GM19043 (cell line): Measurements from ENCODE around the gene FUT8.

Experiments
- ATAC-seq: cut with Tn5 transposase; IDR thresholded peaks from one replicate; pipeline ENCODE4 v1.9.1; 2021; ENCODE audit warnings: low read depth; ENCODE audit not compliant: unreplicated experiment

The FUT8 gene

DNA sequence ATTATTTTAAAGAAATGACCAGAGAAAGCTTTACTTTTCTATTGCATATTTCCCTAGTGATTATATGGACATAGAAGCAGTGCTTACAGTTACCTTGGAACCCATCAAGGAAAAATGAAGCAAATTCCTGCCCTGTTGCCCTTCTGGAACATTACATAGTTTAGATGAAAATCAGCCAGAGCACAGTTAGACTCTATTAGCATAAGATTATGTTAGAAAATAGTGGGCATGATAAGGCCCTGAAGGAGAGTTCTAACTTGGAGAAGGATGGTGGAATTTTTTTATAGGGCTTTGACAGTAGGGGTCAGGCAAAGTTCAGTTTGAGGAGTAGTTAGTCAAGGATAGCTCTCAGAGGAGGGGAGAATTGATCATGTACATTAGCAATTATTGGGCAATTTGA, 74.3 kb downstream of the FUT8 start:
- ATAC-seq = no peak

DNA sequence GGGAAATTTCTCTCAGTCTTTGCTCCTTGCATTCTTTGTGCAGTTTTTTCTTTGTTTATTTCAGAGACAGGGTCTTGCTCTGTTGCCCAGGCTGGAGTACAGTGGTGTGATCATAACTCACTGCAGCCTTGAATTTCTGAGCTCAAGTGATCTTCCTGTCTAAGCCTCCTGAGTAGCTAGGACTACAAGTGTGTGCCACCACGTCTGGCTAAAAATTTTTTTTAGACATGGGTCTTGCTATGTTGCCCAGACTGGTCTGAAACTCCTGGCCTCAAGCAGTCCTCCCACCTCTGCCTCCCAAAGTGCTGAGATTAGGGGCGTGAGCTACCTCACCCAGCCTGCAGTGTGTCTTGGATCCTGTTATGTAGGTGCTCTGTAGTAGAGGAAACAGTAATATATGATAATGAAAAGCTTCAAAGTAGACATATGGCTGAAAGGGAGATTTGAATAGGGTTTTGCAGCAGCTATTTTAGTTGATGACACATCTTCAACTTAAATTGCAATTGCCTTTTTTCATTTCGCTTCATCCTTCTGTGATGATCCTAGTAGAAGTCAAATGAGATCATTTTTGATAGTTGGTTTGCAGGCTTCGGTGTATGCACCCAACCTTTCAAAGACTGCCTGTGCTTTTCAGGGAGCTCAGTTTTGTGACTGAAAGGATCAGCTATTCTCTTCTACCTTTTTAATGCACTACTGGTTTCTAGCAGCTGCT, 75.4 kb downstream of the FUT8 start:
- no peak for ATAC-seq

DNA sequence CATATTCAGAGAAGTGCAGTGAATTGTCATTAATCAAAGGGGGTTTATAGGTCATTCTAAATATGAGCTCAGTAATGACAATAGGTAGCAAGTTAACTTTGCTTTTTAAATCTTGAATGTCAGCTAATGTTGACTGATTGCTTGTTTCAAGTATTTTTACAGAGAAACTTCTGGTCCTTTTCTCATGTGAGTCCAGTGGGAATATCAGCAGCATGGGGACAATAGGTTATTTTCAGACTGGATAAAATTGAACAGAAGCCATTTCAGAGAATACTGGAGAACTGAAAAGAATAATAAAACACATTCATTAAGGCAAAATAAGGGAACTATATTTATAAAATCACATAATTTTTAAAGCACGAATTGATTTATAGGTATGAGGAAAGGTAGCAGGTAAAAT, 78.7 kb downstream of the FUT8 start:
- ATAC-seq = no peak

DNA sequence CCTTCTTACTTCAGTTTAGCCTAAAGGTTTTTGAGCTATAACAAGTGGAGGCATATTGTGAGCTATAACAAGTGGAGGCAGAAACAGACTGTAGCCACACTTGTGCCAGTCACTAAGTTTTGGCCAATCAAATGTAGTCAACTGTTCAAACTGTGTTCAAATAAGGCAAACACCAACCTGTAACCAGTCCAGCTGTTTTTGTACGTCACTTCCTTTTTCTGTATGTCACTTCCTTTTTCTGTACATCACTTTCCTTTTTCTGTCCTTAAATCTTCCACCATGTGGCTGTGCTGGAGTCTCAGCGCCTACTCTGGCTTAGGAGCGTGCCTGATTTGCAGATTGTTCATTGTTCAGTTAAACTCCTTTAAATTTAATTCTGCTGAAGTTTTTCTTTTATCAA, 79.7 kb downstream of the FUT8 start:
- ATAC-seq = no peak

DNA sequence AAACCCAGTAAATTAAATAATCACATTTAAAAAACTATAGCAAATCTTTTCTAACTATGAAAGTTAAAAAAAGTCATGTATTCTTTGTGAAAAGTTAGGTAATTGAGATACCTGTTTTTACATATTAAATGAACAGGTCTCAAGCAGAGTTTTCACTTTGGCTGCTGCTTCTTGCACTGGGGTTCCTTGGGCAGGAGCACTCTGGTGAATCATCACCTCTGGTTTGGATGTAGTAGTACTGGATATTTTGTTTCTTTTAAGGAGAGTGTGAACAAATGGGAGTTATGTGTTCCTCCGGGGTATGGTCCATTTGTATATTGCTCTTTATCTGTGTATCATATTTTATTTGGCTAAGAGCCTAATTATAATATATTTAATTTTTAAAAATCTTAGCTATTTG, 82.7 kb downstream of the FUT8 start:
- no peak for ATAC-seq

DNA sequence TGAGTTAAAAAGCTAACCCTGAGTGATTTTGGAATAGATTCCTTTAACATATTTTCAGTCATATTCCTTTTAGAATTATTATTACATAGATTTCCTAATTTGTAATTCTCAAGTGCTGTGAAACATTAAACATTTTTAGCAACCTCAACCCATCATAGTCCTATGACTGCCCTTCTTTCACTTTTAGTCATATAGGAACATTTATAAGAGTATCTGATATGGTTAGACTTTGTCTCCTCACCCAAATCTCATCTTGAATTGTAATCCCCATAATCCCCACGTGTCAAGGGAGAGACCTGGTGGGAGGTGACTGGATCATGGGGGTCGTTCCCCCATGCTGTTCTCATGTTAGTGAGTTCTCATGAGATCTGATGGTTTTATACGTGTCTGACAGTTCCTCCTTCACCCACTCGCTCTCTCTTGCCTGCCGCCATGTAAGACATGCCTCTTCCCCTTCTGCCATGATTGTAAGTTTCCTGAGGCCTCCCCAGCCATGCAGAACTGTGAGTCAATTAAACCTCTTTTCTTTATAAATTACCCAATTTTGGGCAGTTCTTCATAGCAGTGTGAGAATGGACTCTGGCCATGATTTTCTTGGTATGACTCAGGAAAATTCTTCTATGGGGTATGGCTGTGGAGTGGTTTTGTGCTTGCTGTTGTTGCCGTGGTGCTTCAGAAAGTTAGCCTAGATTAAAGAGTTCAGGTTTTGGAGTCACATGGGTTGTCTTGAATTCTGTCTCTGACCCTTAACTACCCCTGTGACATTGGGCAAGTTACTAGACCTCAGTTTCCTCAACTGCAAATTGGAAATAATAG, 83.9 kb downstream of the FUT8 start:
- no peak for ATAC-seq

DNA sequence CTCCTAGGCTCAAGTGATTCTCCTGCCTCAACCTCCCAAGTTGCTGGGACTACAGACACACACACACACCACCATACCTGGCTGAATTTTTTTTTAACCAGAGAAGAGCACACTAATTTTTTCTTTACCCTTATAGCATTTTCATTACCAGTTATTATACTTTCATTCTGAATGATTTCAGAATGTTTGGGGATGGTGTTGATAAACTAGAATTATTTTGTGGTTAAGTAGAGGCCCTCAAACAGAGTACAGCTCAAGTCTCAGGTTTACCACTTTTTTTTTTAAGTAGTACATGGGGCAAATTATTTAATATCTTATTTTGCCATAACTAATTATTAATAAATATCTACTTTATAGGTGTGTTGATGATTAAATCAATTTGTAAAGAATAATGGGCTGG, 86.6 kb downstream of the FUT8 start:
- no peak for ATAC-seq

DNA sequence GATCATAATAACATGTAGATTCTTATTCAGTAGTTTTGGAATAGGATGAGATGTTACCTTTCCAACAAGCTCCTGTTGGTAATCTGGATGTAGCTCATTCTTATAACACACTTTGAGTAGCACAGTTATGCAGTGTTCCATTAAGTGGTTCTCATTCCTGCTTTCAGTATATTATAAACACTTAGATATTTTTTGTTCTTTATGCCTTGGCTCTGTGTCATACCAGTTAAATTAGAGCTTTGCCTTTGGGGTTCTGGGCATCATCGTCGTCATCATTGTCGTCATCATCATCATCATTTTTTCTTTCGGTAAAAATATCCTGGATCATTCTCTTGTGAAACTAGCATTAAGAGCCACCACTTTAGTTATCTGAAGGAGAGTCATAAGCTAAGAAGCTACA, 87.5 kb downstream of the FUT8 start:
- ATAC-seq = no peak

DNA sequence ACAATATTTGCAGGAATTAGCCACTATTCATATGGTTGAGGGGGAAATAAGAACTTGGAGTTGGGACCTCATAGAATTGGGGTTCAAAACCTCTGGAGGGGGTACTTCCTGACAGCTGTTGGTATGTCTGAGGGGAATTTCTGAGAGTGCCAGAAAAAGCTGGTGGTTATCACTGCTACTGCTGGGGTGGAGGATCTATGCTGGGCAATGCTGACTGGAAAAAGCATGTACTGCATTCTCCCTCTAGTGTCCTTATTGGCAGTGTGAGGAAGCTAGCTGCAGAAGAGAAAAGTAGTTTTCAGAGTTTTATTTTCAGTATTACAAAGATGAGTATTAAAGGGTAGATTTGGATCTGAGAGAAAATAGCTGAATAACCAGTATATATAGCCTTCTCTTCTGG, 88.8 kb downstream of the FUT8 start:
- ATAC-seq = no peak

DNA sequence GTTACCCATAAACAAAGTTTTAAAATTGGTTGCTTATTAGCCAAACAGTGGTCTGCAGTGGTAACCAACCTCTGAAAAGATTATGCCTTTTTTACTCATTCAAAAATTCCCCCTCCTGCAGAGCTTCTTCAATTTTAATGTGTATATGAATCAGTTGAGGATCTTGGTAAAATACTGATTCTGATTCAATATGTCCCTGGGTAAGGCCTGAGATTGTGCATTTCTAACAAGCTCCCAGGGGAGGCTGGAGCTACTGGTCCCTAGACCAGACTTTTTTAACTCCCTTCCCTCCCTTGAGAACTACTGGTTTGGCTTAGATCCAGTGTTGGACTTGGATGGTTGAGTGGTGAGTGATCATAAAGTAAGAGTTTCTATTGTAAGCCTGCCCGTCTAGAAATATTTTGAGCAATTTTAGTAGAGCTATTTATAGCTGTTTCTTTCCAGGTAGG, 90.2 kb downstream of the FUT8 start:
- no peak for ATAC-seq

DNA sequence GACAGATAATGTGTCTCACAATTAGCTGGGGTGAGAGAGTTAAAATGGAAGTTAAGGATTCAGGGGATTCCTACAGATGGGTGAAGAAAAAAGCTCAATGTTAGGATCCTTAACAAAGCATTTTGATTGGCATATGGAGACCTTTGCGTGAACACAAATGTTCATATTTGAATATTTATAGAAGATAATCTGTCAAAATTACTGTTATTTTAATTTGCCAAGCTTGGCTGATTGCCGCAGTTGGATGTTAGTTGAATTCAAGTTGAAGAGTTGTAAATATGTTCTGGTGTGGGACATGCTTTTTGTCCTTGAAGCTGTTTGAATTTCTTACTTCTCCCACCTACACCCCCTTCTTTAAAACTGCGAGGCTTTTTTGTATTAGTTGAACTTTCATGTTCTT, 91.2 kb downstream of the FUT8 start:
- no peak for ATAC-seq

DNA sequence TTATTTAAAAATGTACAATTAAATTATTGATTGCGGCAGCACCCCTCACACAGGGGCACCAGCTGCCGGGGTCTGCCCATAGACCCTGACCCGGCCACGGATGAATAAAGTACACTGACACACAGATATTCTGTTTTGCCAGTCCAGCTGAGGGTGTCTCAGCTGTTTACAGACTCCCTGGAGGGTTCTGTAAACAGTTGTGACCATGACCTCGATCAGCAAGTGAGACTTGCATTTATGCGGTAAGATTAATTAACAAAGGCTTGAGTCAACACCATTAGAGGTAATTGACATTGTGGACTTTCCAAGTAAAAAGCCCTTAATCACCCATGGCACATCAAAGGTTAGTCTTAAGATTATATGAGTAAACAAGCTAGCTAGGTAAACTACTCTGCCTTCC, 94.3 kb downstream of the FUT8 start:
- no peak for ATAC-seq

DNA sequence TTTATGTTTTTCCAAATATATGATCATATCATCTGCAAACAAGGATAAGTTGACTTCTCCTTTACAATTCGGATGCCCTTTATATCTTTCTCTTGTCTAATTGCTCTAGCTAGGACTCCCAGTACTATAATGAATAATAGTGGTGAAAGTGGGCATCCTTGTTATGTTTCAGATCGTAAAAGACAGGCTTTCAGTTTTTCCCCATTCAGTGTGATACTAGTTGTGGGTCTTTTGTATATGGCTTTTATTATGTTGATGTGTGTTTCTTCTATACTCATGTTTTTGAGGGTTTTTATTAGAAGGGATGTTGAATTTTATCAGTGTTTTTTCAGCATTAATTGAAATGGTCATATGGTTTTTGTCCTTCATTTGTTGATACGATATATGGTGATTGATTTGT, 97.3 kb downstream of the FUT8 start:
- ATAC-seq = no peak

DNA sequence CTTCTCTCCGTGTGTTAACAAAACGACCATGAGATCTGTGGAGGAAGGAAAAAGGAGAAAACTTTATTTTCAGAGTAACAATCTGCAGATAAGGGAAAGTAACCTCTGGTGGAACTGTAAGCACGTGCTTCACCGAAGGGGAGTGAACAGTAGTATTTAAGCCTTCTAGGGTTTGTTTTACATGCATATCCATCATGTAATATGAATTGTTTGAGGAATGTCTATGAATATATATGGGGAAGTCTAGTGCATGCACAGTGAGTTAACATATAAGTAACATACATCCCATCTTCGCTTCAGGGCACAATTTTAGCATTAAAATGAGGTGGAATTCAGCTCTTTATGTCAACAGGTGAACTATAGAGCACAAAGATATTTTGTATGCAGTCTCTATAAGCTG, 101.1 kb downstream of the FUT8 start:
- ATAC-seq = no peak

DNA sequence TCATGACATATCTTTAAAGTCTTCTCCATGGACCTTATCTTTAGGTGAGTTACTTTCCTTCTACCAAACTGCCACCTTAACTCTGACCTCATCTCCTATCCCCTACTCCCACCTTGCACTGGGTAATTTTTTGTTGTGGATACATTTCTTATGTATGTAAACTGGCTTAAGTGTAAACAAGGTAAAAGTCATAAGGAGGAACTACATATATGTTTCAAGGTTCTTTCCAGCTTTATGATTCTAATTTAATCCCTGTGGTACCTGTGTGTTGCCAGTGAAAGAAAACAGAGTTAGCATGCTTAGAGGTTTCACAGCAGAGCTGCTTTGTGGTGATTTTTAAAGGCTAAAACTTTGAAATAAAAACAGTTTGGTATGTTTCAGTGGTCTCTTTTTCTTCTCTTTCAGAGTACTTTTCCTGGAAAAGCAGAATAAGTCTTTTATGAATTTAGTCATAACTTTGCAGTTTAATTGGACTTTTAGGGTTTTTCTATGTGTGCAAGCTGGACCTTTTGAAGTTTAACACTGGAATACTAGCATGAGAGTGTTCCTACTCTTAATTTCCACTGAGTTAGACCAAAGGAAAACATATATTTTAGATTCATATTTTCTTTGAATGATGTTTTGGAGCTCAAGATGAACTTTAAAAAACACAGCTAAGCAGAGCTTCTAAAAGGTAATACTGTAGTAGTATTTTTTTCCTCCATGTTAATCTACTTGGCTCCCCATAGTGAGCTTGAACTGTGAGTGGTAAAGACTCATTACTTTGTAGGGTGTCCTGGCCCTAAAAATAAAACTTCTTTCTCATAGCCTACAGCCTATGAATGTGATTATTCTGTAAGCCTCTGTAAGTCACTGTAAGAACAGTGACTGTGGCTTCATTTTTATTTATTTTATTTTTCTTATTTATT, 105.4 kb downstream of the FUT8 start:
- no peak for ATAC-seq

DNA sequence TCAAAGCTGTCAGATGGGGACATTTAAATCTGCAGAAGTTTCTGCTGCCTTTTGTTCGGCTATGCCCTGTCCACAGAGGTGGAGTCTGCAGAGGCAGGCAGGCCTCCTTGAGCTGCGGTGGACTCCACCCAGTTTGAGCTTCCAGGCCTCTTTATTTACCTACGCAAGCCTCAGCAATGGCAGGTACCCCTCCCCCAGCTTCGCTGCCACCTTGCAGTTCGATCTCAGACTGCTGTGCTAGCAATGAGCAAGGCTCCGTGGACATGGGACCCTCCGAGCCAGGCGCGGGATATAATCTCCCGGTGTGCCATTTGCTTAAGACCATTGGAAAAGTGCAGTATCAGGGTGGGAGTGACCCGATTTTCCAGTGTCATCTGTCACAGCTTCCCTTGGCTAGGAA, 115.5 kb downstream of the FUT8 start:
- ATAC-seq = no peak

DNA sequence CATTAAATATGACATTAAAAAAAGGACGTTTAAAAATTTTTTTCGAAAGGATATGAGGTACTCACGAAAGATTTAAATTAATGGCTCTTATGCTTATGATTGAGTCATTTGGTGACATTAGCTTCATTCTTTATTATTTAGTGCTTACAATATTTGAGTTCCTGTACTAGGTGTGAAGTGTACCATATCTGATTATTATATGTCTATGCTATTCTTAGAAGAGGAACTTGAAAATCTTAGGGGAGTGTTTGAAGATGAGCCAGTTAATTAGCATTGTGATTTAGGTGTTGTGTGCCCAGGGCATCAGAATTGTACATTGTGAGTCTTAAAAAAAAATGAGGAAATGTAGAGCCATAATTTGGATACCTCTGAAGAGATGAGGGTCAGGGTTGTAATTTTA, 118.6 kb downstream of the FUT8 start:
- no peak for ATAC-seq

DNA sequence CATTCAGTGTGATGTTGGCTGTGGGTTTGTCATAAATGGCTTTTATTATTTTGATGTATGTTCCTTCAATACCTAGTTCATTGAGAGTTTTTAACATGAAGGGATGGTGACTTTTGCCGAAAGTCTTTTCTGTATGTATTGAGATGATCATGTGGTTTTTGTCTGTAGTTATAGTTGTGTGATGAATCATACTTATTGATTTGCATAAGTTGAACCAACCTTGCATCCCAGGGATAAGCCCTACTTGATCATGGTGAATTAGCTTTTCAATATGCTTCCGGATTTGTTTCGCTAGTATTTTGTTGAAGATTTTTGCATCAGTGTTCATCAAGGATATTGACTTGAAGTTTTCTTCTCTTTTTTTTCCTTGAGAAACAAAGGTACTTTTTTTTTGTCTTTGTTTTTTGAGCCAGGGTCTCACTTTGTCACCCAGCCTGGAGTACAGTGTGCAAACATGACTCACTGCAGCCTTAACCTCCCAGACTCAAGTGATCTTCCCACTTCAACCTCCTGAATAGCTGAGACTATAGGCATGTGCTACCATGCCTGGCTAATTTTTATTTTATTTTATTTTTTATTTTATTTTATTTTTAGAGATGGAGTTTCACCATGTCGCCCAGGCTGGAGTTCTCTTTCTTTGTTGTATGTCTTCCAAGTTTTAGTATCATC, 121.3 kb downstream of the FUT8 start:
- ATAC-seq = no peak

DNA sequence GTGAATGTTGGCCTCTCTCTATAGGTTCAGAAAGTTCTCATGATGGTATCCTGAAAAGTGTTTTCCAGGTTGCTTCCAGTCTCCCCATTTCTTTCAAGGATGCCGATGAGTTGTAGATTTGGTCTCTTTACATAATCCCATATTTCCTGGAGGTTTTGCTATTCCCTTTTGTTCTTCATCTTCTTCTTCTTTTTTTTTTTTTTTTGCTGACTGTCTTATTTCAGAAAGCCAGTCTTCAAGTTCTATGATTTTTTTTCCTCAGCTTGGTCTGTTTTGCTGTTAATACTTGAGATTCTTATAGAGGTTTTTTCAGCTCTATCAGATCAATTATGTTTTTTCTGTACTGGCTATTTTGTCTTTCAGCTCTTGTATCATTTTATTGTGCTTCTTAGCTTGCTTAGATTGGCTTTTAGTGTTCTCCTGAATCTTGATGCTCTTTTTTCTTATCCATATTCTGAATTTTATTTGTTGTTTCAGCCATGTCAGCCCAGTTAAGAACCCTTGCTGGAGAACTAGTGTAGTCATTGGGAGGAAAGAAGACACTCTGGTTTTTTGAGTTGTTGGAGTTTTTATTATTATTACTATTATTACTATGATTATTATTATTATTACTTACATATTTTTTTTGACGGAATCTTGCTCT, 124.4 kb downstream of the FUT8 start:
- no peak for ATAC-seq

DNA sequence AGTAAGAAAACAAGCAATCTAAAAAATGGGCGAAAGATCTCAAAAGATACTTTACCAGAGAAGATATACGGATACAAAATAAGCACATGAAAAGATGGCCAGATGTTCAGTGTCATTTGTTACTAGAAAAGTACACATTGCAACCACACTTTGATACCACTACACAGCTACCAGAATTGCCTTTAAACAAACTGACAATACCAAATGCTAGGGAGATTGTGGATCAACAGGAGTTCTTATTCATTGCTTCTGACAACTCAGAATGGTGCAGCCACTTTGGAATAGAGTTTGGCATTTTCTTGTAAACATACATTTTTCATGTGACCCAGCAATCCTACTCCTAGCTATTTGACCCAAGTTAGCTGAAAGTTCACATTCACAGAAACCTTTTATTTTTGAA, 136.3 kb downstream of the FUT8 start:
- no peak for ATAC-seq
